AG09309 (cell line): ENCODE data around the gene CEP131.

Source experiments
- DNase-seq: peaks from one replicate; pipeline ENCODE4 v3.0.0-alpha.2; 2010; ENCODE audit warnings: low read depth
- H3K4me3 ChIP-seq: 2 replicates; pipeline ENCODE4 v1.5.1; 2011; ENCODE audit warnings: mild to moderate bottlenecking, low read depth, low read length, moderate library complexity; ENCODE audit not compliant: control insufficient read depth
- TF ChIP-seq, protein P1 (sequence below): IDR thresholded peaks from 2 replicates; pipeline ENCODE4 v1.5.1; 2011; ENCODE audit warnings: mild to moderate bottlenecking, low read depth, low read length, inconsistent platforms; ENCODE audit not compliant: insufficient read depth, control insufficient read depth; ENCODE audit errors: missing control alignments

The CEP131 gene

DNA sequence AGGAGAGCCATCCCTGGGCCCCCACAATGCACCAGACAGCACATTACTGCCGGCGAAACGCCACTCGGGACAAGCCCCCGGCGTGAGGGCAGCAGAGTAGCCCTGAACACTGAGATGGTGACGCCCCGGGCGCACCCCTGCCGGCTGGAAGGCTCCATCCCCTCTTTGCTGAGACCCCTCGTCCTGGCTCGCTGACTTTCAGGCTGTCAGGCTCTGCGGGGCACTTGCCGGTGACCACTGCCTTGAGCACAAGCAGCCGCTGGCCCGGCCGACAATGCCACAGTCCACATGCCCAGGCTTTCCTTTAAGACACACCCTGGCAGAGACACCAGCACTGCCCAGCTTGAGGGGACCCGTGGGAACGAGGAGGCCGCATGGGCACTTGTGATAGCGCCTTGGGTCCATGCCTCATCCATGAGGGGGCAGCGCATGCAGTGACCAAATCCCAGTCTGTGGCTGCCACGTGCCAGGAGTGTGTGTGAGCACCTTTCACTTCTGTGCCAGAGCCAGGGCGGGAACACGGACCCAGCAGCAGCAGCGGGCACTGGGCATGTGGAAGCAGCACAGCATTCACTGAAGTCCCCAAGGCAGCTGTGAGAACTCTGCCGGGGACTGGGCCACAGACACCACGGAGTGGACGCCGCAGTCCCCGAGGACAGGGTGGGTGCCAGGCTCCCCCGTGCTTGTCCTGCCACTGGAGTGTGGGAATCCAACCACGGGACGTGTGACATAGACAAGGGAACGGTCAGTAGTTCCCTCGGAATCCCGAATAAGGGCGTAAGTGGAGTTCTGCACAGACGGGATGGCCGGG is 40.8 kb upstream of the CEP131 start:
- DNase-seq, result no peak
- TF ChIP-seq, protein P1, sequence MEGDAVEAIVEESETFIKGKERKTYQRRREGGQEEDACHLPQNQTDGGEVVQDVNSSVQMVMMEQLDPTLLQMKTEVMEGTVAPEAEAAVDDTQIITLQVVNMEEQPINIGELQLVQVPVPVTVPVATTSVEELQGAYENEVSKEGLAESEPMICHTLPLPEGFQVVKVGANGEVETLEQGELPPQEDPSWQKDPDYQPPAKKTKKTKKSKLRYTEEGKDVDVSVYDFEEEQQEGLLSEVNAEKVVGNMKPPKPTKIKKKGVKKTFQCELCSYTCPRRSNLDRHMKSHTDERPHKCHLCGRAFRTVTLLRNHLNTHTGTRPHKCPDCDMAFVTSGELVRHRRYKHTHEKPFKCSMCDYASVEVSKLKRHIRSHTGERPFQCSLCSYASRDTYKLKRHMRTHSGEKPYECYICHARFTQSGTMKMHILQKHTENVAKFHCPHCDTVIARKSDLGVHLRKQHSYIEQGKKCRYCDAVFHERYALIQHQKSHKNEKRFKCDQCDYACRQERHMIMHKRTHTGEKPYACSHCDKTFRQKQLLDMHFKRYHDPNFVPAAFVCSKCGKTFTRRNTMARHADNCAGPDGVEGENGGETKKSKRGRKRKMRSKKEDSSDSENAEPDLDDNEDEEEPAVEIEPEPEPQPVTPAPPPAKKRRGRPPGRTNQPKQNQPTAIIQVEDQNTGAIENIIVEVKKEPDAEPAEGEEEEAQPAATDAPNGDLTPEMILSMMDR, result no peak
- no peak overlapping the region for H3K4me3 ChIP-seq

DNA sequence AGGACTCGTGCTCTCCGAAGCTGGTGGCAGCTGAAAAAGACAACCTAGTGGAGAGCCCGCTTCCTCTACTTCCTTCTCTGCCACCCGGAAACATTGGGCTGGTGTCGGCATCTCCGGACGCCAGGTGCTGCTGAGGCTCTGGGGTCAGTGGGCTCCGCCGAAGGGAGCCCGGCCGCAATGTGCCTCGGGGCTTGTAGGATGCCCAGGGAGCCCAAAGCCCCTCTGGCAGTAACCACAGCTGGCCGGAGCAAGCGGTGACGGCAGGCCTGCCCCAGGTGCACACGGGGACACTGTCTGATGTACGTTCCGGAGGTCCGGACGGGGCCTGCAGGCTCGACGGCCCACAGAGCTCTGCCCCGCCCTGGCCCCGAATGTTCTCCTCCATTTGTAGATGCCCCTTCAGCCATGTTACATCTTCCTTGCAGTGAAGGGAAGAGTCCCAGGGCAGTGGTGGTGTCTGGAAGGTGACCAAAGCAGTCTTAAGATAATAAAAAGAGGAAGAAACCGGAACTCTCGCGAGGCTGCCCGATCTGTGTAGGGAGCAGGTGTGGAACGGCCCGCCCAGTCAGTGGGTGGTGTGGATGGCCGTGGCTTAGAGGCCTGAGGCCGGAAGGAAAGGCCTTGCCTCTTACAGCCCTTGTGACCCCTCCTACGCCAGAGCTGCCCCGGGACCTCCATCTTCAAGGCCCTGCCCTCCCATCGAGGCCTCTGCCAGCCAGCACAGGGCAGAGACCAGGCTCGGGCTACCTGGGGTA is 39.0 kb upstream of the CEP131 start:
- DNase-seq, result no peak
- TF ChIP-seq, protein P1, result no peak
- H3K4me3 ChIP-seq, result no peak overlapping the region

DNA sequence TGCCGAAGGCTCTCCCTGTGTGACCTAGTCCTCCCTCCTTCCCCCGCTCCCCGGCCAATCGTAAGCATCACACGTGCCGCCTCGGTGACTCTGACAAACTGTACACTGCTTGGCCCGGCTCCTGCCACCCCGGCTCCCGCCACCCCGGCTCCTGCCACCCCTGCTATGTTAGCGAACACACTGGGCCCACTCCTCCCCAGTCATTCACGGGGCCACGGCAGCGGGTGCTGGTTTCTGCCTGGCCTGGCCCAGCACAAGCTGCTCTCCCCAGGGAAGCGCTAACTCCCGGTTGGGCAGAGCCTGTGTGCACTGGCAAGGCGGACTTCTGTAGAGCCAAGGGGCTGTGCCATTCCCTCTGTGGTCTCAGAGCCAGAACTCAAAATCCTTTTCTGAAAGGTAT is 38.3 kb upstream of the CEP131 start:
- no peak for DNase-seq
- TF ChIP-seq, protein P1, result no peak
- H3K4me3 ChIP-seq, result no peak overlapping the region

DNA sequence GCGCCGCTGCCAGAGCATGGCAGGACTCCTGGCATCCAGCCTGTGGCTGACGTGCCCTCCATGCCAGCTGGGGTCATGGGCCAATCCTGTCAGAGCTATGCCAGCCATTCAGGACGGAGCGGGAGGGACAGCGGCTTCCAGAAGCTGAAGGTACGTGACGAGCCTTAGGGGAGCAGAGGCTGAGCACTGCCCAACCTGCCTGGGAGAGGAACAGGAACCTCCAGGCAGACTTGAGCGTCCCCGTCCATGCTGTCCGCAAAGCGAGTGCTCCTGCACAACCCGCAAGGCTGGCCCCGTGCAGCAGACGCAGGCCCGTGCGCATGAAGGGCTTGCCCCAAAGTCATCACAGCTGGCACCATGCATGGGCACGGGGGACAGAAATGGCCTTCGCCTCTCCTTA is 37.9 kb upstream of the CEP131 start:
- DNase-seq, result no peak
- TF ChIP-seq, protein P1, result no peak
- no peak overlapping the region for H3K4me3 ChIP-seq

DNA sequence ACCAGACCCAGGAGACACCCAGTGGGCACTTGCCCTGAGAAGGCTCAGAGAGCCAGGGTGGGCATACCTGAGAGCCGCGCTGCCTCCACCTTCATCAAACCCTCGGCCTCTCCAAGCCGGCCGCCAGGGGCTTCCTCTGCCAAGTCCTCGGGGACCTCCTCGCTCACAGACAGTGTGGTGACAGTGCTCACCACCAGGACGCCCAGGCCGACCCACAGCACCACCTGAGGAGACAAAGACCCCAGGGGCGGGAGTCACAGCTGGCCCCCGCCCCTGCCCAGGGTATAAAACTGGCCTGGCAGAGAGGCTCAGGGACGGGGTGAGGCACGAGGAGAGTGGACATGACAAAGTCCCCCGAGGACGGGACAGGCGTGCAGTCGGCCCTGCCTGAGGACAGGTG is 37.4 kb upstream of the CEP131 start:
- TF ChIP-seq, protein P1, result no peak
- no peak overlapping the region for H3K4me3 ChIP-seq
- DNase-seq, result no peak

DNA sequence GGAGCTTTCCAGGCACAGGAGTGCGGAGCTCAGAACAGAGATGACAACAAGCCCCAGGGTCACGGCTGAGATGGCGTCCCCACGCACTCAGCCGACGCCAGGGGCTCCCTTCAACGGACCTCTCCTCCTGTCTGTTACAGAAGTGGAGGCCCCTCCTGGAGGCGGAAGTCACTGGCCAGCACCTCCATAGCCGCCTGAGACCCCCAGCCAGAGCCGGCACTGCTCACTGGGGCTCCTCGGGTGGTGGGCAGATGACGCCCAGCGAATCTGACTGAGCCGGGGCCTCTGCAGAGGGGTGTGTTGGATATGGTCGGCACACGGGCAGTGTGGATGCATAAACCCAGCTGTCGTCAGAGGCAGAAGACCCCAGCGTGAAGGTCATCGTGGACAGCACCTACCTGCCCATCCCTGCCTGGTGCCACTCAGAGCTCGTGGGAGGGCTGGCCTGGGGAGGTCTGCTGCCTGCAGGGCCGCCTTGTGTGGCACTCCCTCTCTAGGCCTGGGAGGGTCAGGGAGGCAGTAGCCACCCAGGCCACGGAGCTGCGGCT is 36.4 kb upstream of the CEP131 start:
- TF ChIP-seq, protein P1, result no peak
- DNase-seq, result no peak

More for the DNA sequence above, 36.4 kb upstream of the CEP131 start:
- H3K4me3 ChIP-seq, result no peak overlapping the region
